GM10248 (cell line): ENCODE measurements around the gene TBC1D7.
"Not testable (repeated sequence)": the region's sequence is repeated elsewhere in the genome, so short reads cannot be mapped to it uniquely, and the experiment has no call there.

ENCODE experiments used
- CTCF ChIA-PET: fragments of 300-600 bp; sonication (Branson Sonifier 250); formaldehyde crosslinking; extraction: SDS; loops from one replicate; lab custom pipeline; 2021; ENCODE audit warnings: antibody characterized with exemption; lab: Yijun Ruan, JAX
- POLR2A ChIA-PET: fragments of 350-650 bp; sonication (Branson Sonifier 250); formaldehyde crosslinking; extraction: SDS; loops from one replicate; lab custom pipeline; 2020; ENCODE audit warnings: antibody characterized with exemption; lab: Yijun Ruan, JAX
- DNase-seq: peaks from one replicate; pipeline ENCODE4 v3.0.0; 2012; ENCODE audit errors: extremely low spot score
- TF ChIP-seq, protein P1 (sequence below): IDR thresholded peaks from 2 replicates; pipeline ENCODE4 v1.5.1; 2012; ENCODE audit warnings: mild to moderate bottlenecking, low read depth; ENCODE audit errors: extremely low read depth, missing control alignments, control extremely low read depth

Gene TBC1D7

DNA sequence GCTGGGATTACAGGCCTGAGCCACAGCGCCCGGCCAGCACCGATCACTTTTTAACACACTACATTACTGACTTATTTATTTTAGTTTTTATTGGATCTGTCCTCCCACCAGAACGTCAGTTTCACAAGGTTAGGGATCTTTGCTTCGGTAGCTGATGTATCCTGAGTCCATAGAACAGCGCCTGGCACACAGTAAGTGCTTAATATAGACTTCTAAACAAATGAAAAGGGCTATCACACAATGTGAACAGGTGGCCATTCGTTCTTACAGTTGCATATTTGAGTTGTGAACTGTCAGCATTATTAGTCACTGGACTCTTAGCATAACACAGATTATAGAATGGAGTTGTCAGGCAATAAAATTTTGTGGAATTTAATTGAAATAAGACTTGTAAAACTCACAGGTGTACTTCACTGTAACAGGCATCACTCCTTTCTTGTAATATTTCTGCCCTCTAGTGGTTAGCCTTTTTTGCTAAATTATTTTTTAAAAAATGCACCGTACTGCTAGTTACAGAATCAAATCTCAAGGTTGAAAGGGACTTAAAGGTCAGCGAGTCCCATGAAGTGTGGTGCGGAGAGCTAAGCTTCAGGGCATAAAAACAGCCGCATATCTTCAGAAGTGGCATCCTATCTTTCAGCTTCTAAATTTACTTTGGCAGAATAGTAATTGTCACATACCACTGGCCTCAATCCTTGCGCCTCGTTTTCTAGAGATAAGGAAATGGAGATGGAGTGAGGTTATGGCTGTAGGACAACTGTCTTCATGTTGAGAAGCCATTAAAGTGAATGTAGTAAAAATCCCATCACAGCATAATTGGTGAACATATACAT is 3.4 kb upstream of the TBC1D7 start:
- peak; percentile 42 for DNase-seq
- TF ChIP-seq, protein P1, sequence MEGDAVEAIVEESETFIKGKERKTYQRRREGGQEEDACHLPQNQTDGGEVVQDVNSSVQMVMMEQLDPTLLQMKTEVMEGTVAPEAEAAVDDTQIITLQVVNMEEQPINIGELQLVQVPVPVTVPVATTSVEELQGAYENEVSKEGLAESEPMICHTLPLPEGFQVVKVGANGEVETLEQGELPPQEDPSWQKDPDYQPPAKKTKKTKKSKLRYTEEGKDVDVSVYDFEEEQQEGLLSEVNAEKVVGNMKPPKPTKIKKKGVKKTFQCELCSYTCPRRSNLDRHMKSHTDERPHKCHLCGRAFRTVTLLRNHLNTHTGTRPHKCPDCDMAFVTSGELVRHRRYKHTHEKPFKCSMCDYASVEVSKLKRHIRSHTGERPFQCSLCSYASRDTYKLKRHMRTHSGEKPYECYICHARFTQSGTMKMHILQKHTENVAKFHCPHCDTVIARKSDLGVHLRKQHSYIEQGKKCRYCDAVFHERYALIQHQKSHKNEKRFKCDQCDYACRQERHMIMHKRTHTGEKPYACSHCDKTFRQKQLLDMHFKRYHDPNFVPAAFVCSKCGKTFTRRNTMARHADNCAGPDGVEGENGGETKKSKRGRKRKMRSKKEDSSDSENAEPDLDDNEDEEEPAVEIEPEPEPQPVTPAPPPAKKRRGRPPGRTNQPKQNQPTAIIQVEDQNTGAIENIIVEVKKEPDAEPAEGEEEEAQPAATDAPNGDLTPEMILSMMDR: peak; percentile 50
- POLR2A ChIA-PET: interaction anchor here (0.7 kb wide), 1 partner anchor 65 kb away, joined by 10 read pairs; no protein-coding TSS in a partner anchor
- CTCF ChIA-PET: interaction anchor here (0.7 to 7.0 kb wide), 32 partner anchors 10 to 735 kb away, joined by 3 to 74 read pairs (median 4); partner anchors contain the start of genes NOL7 and SIRT5

DNA sequence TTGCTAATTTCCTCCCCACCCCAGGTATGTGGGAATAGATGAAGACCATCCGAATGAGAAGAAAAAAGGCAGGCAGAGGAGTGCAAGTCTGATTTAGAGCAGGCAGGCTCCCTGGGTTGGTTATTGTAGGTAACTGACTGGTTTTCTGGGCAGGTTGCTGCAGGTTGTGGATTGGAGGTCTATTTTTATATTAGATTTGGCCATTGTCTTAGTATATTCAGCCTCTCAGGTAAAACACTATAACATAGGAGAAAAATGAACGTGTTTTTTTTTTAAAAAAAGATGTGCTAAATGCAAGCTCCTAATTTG is 492 bp upstream of the TBC1D7 start:
- DNase-seq: no peak
- CTCF ChIA-PET: interaction anchor here (0.8 to 7.0 kb wide), 14 partner anchors 9 to 738 kb away, joined by 3 to 74 read pairs (median 4); partner anchors contain the start of genes NOL7 and SIRT5
- TF ChIP-seq, protein P1: no peak
- POLR2A ChIA-PET: interaction anchor here (0.6 to 1.3 kb wide), 2 partner anchors 26 to 135 kb away, joined by 3 to 4 read pairs; no protein-coding TSS in a partner anchor

DNA sequence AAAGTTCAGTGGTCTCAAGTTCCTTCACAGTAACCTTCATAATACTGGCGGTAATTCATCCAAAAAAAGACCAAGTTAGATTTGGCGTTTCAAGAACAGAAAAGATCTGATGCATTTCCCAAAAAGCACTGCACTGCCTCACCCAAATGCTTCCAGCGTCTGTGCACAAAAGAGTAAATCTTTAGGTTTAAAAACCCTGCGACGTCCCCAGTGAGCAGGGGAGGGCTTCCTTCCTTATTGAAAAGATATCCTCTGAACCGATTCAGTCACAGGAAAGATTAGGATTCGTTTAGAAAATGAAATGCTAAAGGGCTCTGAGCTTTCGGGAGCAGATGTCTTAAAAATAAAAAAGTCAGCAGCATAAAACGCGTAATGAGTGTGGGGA is 654 bp downstream of the TBC1D7 start:
- no peak for DNase-seq
- ChIA-PET POLR2A (no interaction called here), CTCF (interaction anchor here (0.9 to 7.0 kb wide), 8 partner anchors 10 to 133 kb away, joined by 3 to 74 read pairs (median 4); no protein-coding TSS in a partner anchor)
- TF ChIP-seq, protein P1: no peak

DNA sequence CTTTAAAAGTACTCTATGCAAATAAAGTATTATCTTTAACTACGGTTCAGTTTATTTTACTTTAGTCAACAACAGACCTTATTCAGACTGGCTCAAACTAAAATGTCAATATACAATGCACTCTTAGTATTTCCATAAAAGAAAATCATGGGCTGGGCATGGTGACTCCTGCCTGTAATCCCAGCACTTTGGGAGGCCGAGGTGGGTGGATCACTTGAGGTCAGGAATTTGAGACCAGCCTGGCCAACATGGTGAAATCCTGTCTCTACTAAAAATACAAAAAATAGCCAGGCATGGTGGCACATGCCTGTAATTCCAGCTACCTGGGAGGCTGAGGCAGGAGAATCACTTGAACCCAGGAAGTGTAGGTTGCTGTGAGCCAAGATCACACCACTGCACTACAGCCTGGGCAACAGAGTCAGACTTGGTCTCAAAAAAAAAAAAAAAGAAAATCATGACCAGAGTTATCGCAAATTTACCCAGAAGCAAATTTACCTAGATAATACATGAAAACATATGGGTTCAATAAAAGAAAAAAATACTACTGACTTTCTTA is 2.2 kb downstream of the TBC1D7 start:
- DNase-seq, POLR2A ChIA-PET: not testable (repeated sequence)
- CTCF ChIA-PET: interaction anchor here (1.3 kb wide), 1 partner anchor 131 kb away, joined by 4 read pairs; no protein-coding TSS in a partner anchor

DNA sequence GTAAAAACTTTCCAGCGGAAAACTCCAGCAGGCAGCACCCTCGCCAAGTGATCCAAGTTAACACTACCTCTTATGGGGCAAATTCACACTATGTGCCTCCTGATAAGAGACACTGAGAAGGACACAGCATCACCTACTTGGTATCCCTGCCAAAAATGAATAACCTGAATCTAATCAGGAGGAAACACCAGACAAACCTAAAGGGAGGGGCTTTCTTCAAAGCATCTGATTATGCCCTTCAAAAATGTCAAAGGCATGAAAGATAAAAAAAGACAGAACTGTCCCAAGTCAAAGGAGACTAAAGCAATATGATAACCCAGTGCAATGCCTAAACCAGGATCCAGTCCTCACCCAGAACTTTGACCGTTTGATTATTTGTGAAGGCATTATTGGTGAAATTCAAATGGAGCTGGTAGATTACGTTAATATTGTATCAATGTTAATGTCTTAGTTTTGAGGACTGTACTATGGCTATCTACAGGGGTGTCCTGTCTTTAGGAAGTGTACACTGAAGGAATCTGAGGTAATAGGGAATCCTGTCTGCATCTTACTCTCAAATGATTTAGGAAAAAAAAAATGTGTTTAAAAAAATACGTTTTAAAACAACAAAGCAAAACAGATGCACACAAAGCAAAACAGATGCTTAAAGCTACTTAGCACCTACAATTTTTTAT is 8.3 kb downstream of the TBC1D7 start:
- ChIA-PET POLR2A (no interaction called here), CTCF (interaction anchor here (0.9 kb wide), 1 partner anchor 15 kb away, joined by 3 read pairs; no protein-coding TSS in a partner anchor)
- DNase-seq: no peak
- TF ChIP-seq, protein P1: no peak

DNA sequence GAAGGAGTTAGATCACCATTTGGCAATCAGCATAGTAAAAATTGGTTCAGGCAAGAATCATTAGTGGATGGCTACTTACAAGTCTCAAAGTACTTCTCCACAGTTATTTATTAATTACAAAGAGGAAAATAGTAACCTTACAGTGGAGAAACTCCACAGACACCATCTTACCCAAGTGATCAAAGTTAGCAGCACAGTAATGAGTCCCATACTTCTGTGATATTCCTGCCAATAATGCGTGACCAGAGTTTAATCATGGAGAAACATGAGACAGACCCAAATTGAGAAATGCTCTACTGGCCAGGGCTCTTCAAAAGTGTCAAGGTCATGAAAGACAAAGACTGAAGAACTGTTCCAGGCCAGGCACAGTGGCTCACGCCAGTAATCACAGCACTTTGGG is 9.5 kb downstream of the TBC1D7 start:
- no peak for DNase-seq
- ChIA-PET POLR2A (interaction anchor here (0.7 kb wide), 1 partner anchor 361 kb away, joined by 8 read pairs; no protein-coding TSS in a partner anchor), CTCF (interaction anchor here (2.2 kb wide), 1 partner anchor 15 kb away, joined by 7 read pairs; no protein-coding TSS in a partner anchor)
- TF ChIP-seq, protein P1: no peak
